Adipose tissue (tissue), 3 donors: ENCODE results near the gene VWA8. TPM values are rescaled to one million over a fixed set of nuclear protein-coding genes. Genes with fewer than 3 reads are reported as not detected.
"Not testable (repeated sequence)": the region's sequence is repeated elsewhere in the genome, so short reads cannot be mapped to it uniquely, and the experiment has no call there.

Experiments
- H3K27ac ChIP-seq: one replicate; pipeline ENCODE4 v1.5.1; 2013; ENCODE audit warnings: low read depth, low read length
- WGBS, 3 donors: extraction: QIAGEN DNeasy Blood & Tissue Kit; methylation state at CpG; one replicate each; pipeline ENCODE4 v1.1.7; 2013; 5-methylcytosine and 5-hydroxymethylcytosine counted together
- polyA plus RNA-seq, 3 donors: library from polyadenylated mRNA; stranded (reverse); fragments of 200-250 nt; gene quantifications; one replicate each; pipeline ENCODE4 v1.2.3, GENCODE V29; 2013
- donor health status: healthy with polysubstance abuse.
- donor health status: Bipolar disorder and iron deficiency.
- donor health status: healthy.

VWA8 gene
- polyA plus RNA-seq, 3 donors: 4.5 to 7.7 (median 5.1) TPM

- 89 to 98% (median 93%) methylated on average over 1 of the region's 1 CpG for WGBS, 3 donors
- H3K27ac ChIP-seq: no peak overlapping the region
Measured at GRCh38 chr13:41895478-41895877, 65.4 kb downstream of the VWA8 start.

- 93 to 96% (median 95%) methylated on average over 4 of the region's 4 CpGs for WGBS, 3 donors
- H3K27ac ChIP-seq: no peak overlapping the region
Measured at GRCh38 chr13:41891119-41891518, 69.8 kb downstream of the VWA8 start.

GRCh38 chr13:41883147-41883546, 77.8 kb downstream of the VWA8 start:
- H3K27ac ChIP-seq: no peak overlapping the region

- not testable (repeated sequence) for H3K27ac ChIP-seq
- WGBS, 3 donors: 96 to 100% (median 99%) methylated on average over 10 to 26 of the region's 32 CpGs
Measured at GRCh38 chr13:41881890-41882289, 79.0 kb downstream of the VWA8 start.

DNA sequence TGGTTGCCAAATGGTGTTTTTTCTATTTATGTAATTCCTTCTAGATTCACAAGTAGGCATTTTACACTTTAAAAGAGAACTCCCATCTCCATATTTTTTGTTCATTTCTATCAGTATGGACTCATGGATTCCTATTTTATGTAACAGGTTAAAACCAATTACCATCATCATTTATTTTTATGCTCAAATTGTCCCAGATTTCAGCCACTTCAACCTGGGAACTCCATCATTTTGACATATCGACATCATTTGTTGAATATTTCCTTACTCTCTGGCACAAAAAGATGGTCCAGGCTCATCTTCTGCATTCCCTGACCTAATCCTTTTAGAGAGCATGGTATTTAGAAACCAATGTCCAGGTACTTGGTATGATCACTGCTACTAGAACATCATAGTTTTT, 79.9 kb downstream of the VWA8 start:
- WGBS, 3 donors: 97 to 100% (median 99%) methylated on average over 1 of the region's 1 CpG
- no peak overlapping the region for H3K27ac ChIP-seq

- H3K27ac ChIP-seq: no peak overlapping the region
- WGBS, 3 donors: 70 to 97% (median 86%) methylated on average over 4 of the region's 4 CpGs
Measured at GRCh38 chr13:41864658-41865057, 96.3 kb downstream of the VWA8 start.

DNA sequence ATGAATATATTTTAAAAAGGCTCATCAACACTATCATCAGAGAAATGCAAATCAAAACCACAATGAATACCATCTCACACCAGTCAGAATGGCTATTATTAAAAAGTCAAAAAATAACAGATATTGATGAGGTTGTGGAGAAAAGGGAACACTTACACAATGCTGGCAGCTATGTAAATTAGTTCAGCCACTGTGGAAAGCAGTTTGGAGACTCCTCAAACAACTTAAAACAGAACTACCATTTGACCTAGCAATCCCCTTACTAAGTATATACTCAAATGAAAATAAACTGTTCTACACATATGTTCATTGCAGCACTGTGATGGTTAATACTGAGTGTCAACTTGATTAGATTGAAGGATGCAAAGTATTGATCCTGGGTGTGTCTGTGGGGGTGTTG, 98.2 kb downstream of the VWA8 start:
- not testable (repeated sequence) for H3K27ac ChIP-seq

DNA sequence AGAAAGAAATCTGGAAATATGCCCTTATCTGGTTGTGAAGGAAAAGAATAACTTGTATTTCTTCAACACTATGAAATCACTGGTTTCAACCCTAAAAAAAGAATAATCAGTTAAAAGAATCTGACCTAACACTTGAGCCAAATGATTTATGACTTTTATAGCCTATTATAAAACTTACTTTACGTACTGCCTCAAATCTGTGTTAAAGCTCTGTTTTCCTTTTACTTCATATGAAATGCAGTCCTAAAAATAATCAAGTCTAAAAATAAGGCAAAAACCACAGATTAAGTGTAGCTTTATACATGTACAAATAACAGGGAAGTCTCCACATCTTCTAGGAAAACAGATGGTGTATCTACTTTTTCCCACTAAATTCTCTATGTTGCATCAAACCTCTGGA, 101.3 kb downstream of the VWA8 start:
- no peak overlapping the region for H3K27ac ChIP-seq
- WGBS, 3 donors: 80 to 87% (median 80%) methylated on average over 1 of the region's 1 CpG

GRCh38 chr13:41858780-41859179, 102.1 kb downstream of the VWA8 start:
- 81 to 85% (median 81%) methylated on average over 5 of the region's 5 CpGs for WGBS, 3 donors
- H3K27ac ChIP-seq: no peak overlapping the region

DNA sequence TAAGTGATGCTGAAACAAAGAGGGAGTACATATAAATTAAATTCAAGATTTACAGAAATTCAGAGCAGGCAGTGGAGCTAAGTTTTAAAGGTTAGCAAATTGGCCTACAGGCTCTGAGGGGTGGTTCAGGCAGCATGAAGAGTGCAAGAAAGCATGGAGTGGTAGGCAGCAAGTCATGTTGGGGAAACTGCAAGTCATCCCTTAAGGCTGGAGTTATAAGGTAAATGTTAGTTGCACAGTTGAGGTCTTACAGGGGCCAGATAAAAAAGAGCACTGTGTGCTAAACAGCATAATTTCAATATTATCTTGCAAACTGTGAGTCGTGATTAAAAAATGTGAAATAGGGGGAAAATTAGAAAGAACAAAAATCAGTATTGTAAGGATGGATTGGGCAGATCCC, 106.2 kb downstream of the VWA8 start:
- no peak overlapping the region for H3K27ac ChIP-seq
- 91 to 97% (median 94%) methylated on average over 1 of the region's 1 CpG for WGBS, 3 donors

DNA sequence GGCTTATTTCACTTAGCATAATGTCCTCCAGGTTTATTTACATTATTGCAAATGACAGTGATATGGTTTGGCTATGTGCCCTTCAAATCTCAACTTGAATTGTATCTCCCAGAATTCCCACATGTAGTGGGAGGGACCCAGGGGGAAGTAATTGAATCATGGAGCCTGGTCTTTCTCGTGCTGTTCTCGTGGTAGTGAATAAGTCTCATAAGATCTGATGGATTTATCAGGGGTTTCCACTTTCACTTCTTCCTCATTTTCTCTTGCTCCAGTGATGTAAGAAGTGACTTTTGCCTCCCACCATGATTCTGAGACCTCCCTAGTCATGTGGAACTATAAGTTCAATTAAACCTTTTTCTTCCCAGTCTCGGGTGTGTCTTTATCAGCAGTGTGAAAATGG, 109.6 kb downstream of the VWA8 start:
- WGBS, 3 donors: 87 to 95% (median 89%) methylated on average over 3 of the region's 3 CpGs
- no peak overlapping the region for H3K27ac ChIP-seq

DNA sequence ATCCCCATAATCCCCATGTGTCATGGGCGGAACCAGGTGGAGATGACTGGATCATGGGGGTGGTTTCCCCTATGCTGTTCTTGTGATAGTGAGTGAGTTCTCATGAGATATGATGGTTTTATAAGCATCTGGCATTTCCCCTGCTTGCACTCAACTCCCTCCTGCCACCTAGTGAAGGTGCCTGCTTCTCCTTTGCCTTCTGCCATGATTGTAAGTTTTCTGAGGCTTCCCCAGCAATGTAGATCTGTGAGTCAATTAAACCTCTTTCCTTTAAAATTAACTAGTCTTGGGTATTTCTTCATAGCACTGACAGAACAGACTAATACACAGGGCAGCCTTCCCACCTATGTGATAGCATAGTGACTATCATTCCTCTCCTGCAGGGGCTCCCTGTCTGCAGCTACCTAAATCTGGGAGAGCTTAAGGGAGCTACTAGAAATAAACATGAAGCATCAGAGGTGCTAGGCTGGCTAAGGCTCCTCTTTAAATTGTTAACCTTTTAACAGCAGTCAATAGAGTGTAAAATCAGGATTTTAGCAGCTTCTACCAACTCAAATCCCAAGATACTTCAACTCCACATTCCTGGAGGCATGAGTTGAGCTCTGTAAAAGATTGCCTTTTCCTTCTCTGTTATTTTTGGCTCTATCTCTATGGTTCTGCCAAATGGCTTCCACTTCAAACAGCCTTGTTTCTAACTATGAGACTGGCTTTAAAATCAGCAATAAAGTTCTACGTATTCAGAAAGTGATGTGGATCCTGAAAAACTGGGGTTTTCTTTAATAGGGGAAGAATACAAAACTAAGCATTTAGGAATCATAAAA, 112.3 kb downstream of the VWA8 start:
- WGBS, 3 donors: 92 to 95% (median 93%) methylated on average over 2 of the region's 2 CpGs
- no peak overlapping the region for H3K27ac ChIP-seq

DNA sequence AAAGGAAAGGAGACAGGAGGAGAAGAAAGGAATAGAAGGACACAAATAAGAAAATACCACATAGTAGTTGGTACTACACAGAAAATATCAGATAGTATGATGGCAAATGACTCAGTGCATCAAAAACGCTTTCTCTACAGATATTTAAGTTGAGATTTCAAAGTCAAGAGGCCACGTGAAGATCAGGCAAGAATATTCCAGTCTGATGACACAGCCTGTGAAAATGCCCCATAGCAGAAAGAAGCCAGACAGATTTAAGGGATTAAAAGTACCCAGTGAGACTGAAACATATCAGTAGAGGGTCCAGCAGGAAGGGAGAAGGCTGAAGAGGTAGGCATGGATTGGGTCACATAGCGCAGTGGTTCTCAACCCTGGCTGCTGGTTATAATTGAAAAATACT, 113.7 kb downstream of the VWA8 start:
- no peak overlapping the region for H3K27ac ChIP-seq
- 90 to 96% (median 96%) methylated on average over 3 of the region's 3 CpGs for WGBS, 3 donors

- 49 to 79% (median 66%) methylated on average over 2 of the region's 2 CpGs for WGBS, 3 donors
- no peak overlapping the region for H3K27ac ChIP-seq
Measured at GRCh38 chr13:41842036-41842620, 118.8 kb downstream of the VWA8 start.

DNA sequence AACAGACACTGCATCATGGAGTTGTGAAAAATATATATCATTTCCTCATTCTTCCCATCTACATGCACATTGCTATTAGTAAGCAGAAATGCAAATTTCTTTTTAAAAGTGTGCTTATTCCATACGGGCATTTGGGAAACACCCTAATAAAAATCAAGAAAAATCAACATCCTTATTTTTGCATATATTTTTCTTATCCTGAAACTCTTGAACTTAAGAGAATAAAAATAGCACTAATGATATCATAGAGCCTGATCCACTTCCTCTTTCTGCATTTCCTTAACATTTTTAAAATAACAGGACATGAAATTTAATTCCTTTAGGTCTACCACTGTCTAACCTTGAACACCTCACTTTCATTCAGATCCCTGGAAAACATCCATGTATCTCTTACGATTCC, 123.3 kb downstream of the VWA8 start:
- no peak overlapping the region for H3K27ac ChIP-seq
- WGBS, 3 donors: 45 to 69% (median 49%) methylated on average over 2 of the region's 2 CpGs

DNA sequence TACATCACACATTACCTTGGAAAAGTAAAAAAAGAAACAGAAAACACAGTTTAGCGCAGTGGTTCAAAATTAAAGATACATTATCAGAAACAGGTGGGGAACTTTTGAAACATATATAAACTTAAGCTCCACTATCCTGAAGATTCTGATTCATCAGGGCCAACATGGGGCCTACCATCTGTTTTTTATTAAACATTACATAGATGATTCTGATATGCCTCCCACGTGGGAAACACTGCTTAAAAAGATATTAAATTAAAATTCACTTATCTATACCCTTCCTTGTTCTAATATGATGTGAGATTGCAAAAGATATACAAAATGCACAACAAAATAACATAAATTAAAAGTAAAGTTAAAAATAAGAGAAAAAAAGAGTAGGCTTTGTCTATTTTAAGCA, 125.0 kb downstream of the VWA8 start:
- whole genome bisulfite sequencing, 3 donors: 63 to 89% (median 83%) methylated on average over 2 of the region's 2 CpGs

GRCh38 chr13:41834697-41835096, 126.2 kb downstream of the VWA8 start:
- WGBS, 3 donors: 96 to 99% (median 98%) methylated on average over 3 of the region's 3 CpGs
- not testable (repeated sequence) for H3K27ac ChIP-seq

More for the DNA sequence above, 125.0 kb downstream of the VWA8 start:
- H3K27ac ChIP-seq: no peak overlapping the region

GRCh38 chr13:41833831-41834230, 127.1 kb downstream of the VWA8 start:
- no peak overlapping the region for H3K27ac ChIP-seq

GRCh38 chr13:41833201-41833600, 127.7 kb downstream of the VWA8 start:
- 93 to 98% (median 98%) methylated on average over 7 of the region's 7 CpGs for WGBS, 3 donors
- H3K27ac ChIP-seq: no peak overlapping the region

DNA sequence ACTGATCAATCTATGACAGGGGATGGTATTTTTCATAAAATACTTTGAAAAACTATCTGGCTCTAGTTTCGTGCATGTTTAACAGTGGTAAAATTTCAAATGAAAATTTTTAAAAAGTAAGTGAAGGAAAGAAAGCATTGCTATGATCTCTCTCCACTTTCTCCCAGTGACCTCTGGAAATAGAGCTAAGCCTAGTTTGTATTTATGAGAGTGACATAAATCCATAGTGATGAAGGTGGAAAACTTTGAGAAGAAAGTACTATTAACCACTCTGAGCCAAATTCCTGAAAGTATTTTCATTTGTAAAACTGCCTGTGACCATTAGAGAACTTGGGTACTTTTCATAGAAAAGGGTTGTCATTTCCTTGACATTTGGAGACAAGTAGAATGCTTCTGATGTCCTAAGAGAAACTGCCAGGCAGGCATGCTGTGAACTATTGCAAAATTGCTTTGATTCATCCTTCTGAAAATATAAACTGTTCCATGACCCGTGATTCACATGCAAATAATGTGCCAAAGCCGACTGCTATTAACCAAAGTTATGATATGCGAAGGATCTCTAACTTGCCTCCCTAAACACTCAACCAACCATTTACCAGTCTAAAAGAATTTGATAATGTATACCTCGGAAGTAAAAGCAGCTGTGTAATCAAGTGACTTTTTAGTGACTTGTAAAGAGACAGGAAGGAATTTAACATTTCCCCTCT, 133.2 kb downstream of the VWA8 start:
- H3K27ac ChIP-seq: no peak overlapping the region
- WGBS, 3 donors: 44 to 64% (median 55%) methylated on average over 5 of the region's 5 CpGs
